Nucleus accumbens (tissue), 56 donors: ENCODE data around the gene CCDC85B.

ENCODE experiments used
- DNase-seq, 56 donors: peaks; one replicate each; lab custom pipeline; 2025; lab: John Stamatoyannopoulos, UW

Gene CCDC85B

DNA sequence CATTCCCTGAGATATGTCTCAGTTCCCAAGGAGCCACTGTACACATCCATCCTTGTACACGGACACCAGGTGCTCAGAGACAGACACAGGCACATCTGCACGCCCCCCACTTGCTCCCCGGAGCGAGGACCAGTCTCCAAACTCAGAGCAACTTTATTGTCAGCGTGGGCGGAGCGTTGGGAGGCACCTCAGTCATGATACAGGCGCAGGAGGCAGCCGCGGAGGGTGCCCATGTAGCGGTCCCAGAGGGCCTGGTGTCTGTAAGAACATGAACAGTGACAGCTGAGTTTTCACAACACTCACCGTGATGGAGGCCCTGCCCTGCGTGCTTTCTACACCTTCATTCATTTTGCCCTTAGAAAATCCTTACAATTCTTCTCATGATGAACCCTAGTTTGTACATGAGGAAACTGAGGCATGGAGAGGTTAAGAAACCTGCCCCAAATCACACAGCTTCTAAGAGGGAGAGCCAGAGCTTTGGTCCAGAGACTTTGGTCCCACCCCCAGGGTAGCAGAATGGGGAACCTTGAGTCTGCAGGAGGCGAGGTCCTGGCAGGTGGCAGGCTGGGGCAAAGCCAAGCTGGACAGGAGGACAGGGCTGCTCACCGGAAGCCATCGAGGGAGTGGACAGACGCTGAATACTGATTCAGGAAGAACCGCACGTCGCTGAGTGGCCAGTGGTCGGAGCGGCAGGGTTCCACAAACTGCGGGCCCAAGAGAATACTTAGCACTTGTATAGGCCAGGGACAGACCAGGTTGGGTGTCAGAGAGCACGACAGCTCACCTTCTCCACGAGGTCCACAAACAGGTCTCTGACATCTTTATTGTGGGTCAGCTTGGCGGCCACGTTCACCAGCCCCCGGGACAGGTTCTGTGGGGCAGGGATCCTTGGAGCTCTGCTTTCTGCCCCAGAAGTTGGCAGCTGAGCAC, 6.4 kb upstream of the CCDC85B start:
- no peak for DNase-seq

DNA sequence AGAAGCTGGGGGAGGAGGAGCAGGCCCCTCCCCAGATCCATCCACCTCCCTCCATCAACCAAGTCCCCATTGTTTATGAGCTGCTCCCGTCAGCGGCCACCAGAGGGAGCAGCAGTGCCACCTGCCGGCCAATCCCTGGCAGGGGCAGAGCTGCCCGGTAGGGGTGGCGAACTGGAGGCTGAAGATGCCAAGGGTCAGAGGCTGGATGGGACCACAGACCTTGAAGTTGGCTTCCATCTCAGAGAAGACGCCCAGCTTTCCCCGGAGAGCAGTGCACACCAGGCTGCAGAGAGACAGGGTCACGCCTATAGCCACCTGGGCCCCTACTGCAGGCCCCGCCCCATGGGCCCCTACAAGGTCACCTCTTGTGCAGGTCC, 5.8 kb upstream of the CCDC85B start:
- DNase-seq = peak in 49 of 56 donors; percentile 12 to 87 (median 57)

DNA sequence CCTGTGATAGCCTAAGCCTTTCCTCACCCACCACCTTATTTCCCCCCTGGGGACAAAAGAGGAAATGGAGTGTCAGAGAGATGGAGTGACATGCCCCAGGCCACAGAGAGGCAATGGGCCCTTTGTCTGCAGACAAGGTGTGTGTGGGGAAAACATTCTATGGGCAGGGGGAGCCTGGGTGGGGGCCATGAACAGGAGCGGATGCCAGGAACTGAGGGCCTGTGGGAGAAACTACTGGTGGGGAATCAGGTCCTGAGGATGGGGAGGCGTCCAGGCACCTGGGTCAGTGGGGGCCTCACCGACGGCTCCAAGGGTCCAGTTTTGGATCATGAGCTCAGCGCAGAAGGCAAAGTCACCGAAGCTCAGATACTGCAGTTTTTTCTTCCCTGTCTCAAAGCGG, 5.2 kb upstream of the CCDC85B start:
- no peak for DNase-seq

- no peak for DNase-seq
Measured at GRCh38 chr11:65885808-65886536, 4.5 kb upstream of the CCDC85B start.

DNA sequence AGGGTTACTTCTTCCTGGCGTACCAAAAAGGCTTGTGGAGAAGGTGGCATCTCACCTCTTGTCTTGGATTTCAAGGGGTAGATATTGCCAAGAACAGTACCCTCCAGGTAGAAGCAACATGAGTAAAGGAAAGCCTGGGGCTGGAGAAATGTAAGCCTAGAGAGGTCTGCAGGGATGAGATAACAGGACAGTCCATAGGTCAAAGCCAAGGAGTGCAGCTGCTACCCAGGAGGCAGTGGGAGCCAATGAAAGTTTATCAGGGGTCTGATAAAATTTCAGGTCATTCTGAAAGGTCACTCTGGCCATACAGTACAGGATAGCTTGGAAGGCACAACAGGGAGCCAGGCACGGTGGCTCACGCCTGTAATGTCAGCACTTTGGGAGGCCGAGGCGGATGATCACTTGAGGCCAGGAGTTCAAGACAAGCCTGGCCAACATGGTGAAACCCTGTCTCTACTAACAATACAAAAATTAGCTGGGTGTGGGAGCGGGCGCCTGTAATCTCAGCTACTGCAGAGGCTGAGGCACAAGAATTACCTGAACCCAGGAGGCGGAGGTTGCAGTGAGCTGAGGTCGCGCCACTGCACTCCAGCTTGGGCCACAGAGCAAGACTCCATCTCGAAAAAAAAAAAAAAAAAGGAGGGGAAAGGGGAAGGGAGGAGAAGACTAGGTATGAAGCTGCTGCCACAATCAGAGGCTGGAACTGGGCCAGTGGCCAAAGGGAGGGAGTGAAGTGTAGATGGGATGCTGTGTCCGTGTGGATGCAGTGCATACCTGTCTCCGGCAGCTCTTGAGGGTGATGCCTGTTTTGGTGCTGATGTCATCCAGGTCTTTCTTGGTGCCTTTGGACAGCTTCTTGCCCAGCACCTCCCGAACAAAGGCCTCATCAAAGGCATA, 3.4 kb upstream of the CCDC85B start:
- DNase-seq = no peak

DNA sequence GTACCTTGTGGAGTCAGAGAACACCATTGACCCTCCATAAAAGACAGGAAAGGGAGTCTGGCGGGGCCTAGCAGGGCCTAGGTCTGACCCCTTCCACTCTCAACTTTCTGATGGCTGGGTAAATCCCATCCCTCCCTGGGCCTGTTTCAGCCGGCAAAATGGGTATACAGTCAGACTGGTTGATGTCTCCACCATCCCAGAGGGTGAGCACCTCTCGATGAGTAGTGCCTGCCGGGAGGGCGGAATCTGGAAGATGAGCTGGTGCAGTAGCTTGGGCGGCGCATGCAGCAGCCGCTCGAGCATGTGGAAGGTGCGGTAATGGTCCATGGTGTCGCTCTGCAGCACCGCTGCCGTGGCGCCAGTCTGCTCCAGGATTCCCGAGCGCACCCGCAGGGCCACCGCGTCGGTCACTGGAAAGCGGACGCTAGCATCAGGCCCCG, 2.7 kb upstream of the CCDC85B start:
- peak in 8 of 56 donors; percentile 42 to 75 (median 63) for DNase-seq

- DNase-seq = peak in 55 of 56 donors; percentile 82 to 98 (median 95)
Measured at GRCh38 chr11:65888163-65888814, 2.2 kb upstream of the CCDC85B start, which contains the start of gene FIBP. Gene FIBP (minus strand): TSS chr11:65888471. CDS start chr11:65888418, 53 bp downstream.

DNA sequence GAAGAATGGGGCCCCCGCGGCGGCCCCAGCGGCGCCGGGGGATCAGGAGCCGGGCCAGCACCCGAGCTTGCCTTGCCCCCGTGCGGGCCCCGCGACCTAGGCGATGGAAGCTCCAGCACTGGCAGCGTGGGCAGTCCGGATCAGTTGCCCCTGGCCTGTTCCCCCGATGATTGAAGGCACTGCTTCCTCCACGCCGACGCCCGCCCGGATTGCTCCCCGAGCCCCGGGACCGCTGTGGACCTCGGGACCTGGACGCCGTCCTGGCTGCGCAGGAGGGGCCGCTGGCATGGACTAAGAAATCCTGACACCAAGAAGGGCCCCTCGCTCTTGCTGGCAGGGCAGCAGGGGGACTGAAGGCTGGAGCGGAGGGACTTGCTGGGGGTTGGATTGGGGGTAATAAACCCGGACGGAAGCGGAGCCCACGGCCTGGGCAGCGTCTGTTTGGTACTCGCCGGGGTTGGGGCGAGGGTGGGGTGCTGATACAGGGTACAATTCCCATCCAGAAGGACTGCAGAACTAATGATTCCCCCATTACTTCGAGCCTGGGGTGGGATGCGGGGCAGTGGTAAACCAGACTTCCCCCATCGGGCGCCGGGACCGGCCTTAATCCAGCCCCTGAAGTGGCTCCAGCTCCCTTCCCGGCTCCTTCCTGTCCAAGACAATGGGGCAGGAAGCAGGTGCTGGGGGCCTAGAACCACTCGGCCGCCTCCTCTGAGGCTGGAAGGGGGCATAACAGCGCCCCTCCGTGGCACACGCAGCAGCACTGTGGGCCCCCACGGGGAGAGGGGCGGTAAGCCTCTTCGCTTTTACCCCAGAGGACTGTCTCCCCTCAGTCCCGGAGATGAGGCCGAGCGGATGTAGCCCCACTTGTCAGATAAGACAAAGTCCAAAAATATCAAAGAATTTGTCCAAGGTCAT, 1.0 kb downstream of the CCDC85B start:
- DNase-seq = peak in 5 of 56 donors; percentile 11 to 34 (median 17)

DNA sequence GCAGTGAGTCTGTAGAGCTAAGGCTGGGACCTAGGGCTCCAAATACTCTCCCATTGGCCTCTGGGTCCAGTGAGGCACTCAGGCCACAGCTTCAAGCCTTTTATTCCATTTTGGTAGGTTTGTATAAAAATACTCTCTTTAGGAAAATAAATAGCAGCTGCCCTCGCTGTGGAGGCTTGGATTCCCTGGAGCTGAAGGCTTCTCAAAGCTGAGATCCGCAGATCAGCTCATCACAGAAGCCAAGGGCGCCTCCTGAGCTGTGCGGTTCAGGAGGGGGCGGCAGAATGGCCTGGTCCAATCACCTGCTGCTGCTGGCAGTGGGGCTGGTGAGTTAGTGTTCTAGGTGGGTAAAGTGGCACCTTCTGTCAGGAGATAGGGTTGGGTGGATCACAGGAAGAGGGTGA, 1.7 kb downstream of the CCDC85B start:
- DNase-seq = peak in 2 of 56 donors; percentile 6 to 41

DNA sequence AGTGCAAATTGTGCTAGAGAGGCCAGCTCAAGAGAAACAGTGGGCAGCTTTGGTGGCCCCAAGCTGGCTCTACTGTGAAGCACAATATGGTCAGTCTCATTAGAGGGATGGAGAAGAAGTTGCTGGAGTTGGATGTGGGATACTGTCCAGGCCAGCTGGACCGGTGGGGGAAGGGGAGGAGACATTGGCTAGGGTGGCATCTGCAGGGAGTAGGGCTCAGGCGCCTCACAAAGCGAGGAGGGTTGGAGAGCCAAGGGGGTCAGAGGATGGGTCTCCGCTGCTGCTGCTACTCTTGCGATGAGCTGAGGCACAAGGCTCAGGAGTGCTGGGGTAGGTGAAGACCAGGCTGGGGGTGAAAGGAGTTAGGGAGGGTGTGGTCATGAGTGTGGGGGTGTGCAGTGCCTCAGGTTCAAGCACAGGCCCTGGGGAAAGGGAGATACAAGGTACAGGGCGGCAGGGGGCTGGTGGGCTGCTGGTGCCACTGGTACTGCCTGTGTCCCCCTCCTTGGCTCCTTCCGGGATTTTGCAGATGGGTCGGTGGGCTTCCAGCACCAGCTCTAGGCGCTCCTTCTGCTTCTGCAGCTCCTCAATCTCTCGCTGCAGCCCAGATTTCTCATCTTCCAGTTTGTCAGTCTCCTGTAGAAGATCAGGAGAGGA, 2.3 kb downstream of the CCDC85B start:
- peak in 3 of 56 donors; percentile 11 to 25 (median 23) for DNase-seq

- DNase-seq = peak in 5 of 56 donors; percentile 12 to 26 (median 16)
Measured at GRCh38 chr11:65894034-65894591, 3.6 kb downstream of the CCDC85B start.

DNA sequence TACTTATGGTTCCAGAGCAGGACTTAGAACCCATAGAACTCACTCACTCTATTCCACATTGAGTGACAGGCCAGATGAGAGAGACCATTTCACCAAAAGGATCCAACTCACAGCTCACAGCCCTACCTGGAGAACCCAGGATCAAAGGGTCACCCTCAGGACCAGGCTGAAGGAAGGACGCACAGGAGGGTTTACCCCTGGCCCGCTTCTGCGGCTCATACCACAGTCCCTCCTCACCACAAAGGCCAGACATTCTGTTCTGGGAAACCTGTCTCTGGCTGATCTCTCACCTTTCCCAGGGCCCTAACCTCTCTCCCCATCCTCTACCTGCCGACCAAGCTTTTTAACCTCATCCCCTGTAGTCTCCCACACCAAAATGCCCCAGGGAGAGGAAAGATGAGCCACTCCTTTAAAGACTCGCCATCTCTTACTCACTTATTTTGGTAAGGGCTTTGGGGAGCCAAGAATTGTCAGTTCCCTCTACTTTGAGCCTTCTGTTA, 5.1 kb downstream of the CCDC85B start:
- no peak for DNase-seq

DNA sequence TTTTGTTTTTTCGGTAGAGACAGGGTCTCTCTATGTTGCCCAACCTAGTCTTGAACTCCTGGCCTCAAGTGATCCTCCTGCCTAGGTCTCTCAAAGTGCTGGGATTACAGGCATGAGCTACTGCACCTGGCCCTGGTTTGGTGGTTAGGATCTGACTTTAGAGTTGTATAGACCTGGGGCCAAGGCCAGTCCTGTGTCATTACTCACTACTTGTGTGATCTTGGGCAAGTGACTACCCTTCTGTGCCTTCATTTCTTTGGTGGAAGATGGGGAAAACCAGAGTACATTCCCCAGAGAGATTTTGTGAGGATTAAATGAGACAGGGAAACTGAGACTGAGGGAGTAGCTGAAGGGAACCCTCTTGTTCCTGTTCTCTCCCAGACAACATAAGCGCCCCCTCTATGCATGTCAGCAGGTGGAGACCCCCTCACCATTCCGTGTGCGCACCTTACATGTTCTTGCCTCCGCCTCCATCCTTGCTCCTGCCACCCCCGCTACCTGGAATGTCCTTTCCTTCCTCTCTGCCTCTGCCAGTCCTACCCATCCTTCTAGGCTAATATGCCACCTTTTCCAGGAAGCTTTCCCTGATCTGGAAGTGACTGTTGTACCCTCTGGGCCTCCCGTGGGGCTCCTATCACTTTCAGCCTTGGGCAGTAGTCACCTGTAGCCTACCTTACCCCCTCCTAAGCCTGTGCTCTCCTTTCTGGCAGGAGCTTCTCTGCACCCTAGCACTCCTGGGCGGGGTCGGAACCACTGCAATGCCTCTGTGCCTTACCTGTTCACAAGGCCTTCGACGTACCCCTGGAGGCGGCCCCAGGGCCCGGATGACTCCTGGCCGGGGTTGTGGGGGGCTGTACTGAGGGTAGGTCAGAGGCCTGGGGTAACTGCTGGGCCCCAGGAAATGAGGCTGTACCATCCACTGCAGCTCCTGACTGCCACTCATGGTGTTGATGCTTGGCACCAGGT, 5.8 kb downstream of the CCDC85B start:
- no peak for DNase-seq

- no peak for DNase-seq
Measured at GRCh38 chr11:65897020-65897471, 6.6 kb downstream of the CCDC85B start.

- DNase-seq = no peak
Measured at GRCh38 chr11:65898656-65899355, 8.3 kb downstream of the CCDC85B start.
